ENCODE data around the gene ECM2.

ECM2 gene

DNA sequence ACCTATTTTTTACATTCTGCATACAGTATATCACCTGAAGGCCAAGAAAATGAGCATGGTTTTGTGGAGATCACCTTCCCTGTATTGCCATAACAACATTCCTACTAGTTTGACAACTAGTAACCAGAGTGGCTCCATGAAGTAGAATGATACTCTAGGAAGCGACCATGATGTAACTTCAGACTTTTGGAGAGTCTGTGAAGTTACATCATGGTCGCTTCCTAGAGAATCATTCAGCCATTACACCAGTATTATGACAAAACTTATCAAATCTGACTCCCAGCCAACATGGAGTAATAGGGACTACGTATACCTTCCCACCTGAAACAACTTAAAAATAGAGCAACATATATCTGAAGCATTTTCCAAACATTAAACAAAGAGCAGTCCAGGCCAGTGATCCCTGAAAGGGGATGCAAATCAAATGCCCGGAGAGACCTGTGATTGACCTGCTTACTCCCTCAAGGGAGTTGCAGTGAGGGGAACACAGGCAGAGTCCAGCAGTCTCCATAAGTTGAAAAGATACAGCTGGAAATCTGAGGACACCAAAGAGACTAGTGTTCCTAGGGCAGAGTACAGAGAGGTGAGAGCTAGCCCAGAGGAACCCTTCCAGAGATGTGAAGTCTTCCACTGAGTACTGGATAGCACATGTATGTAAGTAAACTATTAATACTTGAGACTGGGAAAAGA lies 7.8 kb downstream of the ECM2 start:
- DNase-seq (ENCODE audit: low spot score): no peak

DNA sequence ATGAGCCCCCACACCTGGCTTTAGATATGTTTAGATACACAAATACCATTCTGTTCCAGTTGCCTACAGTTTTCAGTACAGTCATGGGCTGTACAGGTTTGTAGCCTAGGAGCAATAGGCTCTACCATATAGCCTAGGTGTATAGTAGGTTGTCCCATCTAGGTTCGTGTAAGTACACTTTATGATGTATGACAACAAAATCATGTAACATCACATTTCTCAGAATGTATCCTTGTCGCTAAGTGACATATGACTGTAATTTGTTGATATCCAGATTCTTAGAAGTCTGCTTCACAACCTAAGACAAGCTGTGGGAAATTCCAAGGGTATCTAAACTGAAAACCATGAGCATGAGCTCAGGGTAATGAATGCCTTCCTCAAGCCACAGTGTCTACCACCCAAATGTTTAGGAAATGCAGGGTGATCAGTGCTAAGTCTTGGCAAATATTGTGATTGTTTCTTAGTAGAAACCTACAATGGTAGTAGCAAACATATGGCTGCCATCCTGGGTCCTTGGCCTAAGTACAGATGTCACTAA lies 8.4 kb downstream of the ECM2 start:
- DNase-seq (ENCODE audit: low spot score): no peak

DNA sequence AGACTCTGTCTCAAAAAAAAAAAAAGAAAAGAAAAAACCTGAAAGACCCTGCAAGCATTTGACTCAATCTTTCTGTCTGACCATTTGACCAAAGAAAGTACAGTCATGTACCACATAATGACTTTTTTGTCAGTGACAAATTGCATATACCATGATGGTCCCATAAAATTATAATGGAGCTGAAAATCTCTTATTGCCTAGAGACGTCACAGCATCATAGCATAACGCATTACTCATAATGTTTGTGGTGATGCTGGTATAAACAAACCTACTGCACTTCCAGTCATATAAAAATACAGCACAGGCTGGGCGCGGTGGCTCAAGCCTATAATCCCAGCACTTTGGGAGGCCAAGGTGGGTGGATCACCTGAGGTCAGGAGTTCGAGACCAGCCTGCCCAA lies 10.5 kb downstream of the ECM2 start:
- no peak for DNase-seq (ENCODE audit: low spot score)

DNA sequence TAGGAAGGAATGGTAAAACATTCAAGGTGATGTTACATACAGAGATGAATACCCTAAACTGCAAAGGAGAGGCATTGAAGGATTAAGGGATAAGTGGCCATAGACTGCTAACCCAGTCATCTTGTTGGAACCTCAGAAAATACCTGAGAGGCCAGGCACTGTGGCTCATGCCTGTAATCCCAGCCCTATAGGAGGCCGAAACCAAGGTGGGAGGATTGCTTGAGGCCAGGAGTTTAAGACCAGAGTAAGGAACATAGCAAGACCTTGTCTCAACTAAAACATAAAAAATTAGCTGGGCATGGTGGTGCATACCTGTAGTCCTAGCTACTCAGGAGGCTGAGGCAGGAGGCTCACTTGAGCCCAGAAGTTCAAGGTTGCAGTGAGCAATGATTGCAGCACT lies 10.9 kb downstream of the ECM2 start:
- DNase-seq (ENCODE audit: low spot score): no peak

DNA sequence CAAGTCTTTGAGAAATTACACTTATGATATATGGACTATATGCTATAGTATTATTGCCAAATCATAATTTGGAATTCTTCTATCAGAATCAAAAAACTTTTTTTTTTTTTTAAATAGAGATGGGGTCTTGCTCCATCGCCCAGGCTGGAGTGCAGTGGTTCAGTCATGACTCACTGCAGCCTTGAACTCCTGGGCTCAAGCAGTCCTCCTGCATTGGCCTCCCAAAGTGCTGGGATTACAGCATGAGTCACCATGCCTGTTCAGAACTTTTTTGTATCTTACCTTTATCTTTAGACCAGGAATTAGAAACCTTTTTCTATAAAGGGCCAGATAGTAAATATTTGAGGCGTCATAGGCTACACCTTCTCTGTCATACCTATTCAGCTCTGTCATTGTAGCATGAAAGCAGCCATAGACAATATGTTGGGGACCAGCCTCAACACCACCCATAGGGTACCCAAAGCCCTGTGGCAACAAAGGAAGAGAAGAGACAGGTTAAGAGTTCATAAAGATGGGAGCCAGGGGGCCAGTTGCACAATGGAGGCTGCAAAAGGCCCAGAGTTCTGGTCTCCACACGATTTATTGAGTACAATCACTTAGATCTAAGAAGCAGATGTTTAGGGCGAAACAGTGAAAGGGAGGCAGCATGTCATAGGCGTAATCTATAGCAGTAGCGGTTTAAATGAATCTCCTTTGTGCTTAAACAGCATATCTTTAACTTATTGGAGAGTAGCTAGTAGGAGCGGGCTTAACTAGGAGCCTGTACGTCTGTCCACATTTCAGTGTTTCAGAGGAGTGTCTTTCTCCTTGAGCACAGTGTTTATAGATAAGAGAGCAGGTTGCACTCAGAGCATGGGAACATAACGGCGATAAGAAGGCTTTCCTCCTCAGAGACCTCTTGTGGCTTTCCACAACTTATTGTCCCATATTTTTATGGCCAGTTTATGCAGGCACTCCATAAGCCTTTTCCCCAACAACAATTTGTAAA lies 12.5 kb downstream of the ECM2 start:
- DNase-seq (ENCODE audit: low spot score): no peak

DNA sequence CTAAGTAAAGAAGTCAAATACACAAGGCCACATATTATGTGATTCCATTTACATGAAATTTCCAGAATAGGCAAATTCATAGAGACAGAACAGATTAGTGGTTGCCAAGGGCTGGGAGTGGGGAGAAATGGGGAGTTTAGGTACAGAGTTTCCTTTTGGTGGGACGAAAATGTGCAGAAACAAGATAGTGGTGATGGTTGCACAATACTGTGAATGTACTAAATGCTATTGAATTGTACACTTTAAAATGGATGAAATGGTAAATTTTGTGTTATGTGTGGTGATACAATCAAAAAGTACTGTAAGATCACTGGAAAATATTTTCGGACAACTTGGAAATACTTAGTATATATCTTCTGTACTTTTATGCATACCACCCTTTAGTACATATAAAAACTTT lies 15.0 kb downstream of the ECM2 start:
- DNase-seq (ENCODE audit: low spot score): no peak

DNA sequence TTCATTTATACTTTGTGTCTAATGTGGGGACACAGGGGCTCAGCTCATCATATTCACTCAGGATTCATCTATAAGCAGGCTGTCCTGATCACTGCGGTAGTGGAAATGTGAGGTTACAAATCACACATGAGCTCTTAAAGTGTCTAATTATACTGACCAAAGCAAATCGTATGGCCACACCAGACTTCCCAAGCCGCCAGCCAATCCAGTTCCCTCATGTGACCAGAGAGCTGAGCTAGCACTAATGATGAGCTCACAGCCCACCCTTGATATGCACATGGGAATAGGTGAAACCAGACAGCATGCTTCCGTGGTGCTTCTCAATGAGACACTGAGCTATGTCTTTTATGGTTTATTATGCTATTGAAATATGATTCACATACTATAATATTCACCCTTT lies 17.6 kb downstream of the ECM2 start:
- no peak for DNase-seq (ENCODE audit: low spot score)

DNA sequence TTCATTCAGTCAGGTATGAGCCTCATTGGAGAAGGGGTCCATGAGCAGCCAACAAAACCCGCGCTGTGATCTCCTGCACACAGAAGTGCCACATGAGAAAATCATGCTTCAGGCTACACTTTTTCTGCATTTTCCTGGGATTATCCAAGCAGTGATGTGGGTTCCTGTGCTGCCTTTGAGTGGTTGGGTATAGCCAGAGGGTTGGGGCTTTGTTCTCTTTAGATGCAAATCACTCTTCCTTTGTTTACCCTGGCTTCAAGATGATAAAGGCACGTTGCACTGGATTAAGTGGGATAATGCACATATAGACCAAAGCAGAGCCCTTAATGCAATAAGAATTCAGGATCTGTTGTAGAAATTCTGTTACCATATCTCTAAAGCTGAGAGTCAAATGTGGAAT lies 18.7 kb downstream of the ECM2 start:
- no peak for DNase-seq (ENCODE audit: low spot score)

DNA sequence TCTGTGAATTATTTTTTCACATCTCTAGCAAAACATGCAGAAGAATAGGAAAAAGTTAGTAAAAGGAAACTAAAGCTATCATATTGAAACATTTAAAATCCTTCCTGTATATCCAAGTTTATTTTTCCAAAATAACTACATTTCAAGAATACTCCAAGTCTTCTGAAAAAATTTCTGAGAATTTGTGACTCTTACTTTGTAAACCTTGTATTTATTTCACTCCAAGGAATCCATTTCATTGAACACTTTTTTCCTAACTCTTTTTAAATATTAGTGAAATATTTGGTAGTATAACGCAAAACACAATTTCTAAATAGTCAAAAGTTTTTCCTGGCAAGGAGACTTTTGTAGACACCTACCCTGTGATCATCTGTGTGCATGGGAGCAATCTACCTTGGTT lies 19.3 kb downstream of the ECM2 start:
- no peak for DNase-seq (ENCODE audit: low spot score)

DNA sequence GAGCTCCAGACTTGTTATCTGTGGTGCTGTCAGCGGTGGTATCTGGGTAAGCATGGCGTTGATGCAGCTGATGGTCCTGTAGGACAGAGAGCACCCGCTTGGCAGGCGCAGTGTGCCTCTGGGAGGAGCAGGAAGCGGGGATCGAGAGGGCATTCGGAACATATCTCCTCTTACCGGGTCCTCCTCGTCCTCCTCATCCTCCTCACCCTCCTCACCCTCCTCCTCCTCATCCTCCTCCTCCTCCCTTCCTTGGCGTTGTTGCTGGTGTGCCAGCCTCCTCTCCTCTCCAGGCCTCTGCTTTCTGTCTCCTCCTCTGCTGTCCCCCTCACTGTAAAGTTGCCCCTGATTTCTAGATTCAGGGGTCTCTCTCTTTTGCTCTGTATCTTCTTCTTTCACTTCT lies 21.2 kb downstream of the ECM2 start:
- no peak for DNase-seq (ENCODE audit: low spot score)

DNA sequence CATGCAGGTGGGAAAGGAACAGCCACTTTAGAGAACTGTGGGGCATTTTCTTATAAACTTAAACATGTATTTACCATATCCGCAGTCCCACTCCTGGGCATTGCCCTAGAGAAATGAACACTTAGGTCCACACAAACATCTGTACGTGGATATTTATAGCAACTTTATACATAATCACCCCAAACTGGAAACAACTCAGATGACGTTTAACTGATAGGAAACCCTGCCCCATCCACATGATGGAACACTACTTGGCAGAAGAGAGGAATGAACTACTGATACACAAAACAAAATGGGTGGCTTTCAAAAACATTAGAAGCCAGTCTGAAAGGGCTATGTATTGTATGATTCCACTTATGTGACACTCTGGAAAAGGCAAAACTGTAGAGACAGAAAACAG lies 22.4 kb downstream of the ECM2 start:
- no peak for DNase-seq (ENCODE audit: low spot score)

DNA sequence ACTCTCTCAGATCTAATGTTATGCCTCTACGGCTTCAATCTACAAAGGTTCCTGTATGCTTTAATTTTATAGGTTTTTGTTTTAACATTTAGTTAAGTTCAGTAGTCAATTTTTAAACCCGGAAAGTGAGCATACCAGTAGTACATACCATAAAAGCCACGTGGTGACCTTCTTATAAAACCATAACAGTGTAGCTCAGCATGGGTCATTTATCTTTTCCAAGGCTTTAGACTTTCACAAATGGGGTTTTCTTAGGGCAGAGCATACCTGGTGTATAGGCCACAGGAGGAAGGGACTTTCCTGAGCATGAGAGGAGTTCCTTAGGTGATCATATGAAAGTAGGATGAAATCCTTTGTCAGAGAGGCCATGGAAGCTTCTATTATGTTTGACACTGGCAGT lies 23.2 kb downstream of the ECM2 start:
- DNase-seq (ENCODE audit: low spot score): no peak

DNA sequence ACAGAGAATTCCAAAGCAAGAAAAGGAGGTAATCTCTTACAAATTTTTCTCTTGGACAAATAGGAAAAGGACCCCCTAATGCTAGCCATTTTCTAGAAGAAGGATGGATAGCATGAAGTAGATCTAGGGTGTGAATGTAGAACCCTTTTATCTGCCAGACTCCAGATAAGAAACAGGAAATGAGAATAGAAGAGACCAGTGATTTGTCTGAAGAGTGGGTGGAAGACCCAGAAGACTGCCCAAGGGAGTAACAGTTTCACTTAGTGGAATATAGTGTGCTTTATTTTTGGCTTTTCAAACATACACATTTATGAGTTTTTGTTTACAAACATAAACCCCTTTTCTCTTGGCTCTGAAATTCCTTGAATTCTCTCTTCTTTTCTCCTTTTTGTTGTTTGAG lies 25.0 kb downstream of the ECM2 start:
- DNase-seq (ENCODE audit: low spot score): no peak

DNA sequence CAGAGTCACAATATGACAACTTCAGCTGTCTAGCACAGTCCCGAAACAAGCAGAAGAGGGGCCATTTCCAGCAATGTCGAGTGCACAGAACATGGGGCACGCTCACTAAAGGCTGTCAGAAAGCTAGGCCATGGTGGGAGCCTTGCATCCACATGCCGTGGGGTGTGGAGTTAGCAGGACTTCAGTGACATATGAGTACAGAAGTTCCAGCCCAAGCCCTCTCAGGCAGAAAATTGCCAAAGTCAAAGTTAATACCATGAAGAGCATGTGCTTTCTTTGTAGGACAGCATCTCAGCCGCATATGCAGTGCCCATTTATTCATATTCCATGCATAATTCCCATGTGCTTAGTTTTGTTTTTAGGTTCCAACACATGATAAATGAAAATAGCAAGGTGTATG lies 26.7 kb downstream of the ECM2 start:
- DNase-seq (ENCODE audit: low spot score): no peak

DNA sequence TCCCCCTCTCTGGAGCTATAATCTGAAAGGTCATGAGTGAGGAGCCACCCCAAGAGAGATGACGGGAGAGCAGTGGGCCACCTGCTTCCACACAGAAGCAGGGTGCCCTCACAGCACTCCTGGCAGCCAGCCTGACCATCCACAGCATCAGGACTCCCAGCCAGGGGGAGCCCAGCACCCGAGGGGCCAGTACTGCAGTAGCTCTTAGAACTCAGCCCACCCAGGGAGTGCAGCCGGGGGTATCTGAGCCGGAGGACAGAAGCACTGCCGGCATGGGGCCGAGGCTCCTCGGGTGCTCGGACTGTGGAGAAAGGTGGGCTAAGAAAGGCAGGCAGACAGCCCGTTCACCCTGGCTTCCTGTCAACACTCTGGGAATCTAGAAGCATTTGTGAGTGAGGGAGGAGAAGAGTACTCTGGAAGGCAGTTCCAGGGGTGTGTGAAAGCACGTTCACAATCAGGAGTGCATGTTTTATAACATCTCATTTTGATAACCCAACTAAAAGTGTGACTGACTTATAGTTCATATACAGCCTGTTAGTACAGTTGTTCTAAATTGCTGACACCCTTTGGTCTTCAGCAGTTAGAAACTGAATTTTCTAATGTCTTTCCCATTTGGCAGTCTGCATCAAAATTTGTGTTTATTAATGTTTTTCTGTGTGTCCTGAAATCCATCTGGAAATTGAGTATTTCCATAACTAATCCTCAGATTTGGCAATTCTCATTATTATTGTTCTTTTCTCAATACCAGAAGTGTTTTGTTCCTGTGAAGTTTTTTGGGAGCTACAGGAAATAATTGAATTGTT lies 27.6 kb downstream of the ECM2 start:
- no peak for DNase-seq (ENCODE audit: low spot score)

DNA sequence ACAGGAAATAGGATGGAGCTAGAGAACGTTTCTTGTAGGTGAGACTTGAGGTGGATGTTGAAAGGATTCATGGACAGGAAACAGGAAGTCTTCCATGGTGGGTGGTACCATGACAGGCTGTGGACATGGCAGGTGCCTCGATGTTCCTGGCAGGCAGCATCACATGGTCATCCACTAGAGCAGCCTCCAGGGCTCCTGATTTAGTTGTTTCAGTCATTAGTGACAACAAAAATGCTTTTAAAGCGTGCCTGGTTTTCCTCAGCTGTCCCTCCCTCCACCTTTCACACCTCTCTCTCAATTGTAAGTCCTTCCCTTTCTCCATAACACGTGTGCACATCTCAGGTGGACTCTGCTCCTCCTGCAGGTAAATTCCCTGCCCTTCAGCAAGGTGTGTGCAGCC lies 28.3 kb downstream of the ECM2 start:
- peak; percentile 58 for DNase-seq (ENCODE audit: low spot score)

DNA sequence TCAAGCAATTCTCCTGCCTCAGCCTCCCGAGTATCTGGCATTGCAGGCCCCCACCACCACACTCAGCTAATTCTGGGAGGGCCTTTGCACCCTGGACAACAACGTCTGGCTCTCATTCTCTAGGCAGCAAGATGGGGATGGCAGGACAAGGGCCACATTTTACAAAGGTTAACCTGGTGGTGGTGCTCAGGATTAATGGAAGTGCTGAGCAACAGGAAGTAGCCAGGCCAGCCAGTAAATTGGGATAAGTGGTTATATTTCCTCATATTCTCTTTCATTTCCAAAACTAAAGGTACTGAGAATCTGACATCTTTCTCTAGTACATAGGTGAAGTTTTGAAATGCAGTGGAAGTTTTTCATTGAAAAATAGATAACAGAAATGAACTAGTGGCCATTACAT lies 28.8 kb downstream of the ECM2 start:
- no peak for DNase-seq (ENCODE audit: low spot score)

DNA sequence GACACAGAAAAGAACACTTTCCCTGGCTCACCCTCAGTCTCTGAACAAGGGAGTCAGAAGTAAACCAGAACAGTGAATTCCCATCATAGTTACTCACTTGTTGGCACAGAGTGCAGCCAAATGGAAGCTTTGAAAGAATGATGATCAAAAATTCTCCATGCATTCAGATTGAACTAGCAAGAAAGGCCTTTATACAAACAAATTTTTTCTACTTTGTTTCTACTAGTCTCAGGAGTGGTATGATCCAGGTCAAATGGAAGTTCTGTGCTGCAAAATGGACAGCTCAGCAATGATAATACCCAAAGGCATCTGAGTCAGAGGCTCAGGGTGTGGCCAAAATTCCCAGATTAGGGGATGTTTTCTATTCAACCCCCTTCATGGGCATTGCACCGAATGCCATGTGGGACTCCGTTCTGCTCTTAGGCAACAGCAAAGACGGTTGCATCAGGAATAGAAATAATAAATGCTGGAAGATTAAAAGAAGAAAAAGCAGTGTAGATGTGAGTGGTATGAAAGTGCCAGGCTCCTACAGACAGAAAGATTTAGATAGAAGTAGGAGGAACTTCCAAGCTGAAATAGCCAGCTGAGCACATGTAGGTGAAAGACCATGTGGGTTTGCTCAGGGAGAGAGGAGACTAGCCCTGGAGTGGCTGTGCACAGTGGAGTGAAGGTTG lies 29.5 kb downstream of the ECM2 start:
- no peak for DNase-seq (ENCODE audit: low spot score)

DNA sequence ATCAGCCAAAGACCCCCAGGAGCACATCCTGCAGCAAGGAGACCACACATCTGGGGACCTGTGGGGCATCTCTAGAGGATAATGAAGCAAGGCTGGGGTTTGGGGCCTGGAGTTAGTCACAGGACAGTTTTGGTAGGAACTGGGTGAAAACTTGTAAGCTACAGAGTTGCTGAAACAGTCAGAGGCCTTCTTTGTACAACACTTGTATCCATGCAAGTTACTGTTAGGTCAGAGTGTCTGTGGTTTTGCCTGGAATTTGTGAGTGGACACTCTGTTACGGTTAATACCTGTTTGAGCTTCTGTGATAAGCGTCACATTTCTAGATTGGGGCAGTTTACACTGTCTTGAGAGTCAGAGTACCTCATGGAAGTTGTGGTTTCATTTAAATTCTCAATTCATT lies 30.9 kb downstream of the ECM2 start:
- DNase-seq (ENCODE audit: low spot score): no peak

DNA sequence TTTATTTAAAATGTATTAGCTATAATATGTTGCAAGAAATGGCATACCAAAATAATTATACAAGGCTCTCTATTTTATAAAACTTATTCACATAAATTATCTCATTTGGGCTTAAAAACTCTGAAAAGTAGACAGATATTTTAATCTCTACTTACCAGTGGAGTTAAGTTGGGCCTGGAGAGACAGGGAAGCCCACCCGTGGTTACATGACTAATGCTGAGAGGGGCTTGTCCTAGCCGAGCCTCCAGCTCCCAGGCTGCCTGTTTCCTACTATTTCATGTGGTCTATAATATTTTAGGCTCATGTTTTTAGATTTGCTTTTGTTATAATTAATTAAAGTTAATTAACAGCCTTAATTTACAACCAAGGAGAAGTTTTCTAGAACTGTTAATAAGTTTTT lies 32.6 kb downstream of the ECM2 start:
- DNase-seq (ENCODE audit: low spot score): no peak

DNA sequence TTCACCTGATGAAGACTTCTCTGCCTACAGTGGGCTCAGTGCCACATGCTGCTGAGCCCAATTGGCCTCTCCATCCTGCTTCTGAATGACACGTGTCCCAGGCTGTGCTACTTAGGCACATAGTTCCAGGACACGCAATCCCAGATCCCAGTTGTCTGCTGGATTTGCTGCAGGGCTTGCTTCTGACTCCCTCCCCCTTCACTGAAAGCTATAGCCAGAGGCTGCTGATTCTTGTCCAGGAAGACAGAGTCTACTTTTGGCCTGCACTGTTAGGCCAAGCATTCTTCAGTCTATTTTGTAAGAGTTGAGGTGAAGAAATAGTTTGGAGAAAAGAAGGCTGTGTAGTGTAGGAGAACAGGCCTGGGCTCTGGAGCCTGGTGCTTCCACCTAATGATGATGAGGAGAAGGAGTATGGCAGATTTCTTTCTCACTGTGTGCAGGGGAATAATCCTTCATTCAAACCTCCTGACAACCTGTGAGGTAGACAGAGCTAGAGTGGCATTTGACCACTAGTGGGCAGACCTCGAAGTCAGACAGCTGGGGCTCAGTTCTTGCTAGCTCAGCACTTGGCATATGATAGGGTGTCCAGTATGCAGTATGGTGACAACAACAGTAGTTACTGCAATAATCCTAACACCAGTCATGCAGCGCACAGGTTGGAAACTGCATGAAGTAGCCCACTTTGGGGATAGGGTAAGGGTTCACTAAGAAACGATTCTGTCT lies 34.0 kb downstream of the ECM2 start:
- no peak for DNase-seq (ENCODE audit: low spot score)

Data from SK-N-DZ (cell line).